C1 segment of cervical spinal cord (tissue), 14 donors: ENCODE results near the gene GALNT9.
"Not testable (repeated sequence)": the region's sequence is repeated elsewhere in the genome, so short reads cannot be mapped to it uniquely, and the experiment has no call there.

Source experiments
- DNase-seq, 14 donors: peaks; one replicate each; lab custom pipeline; 2025; lab: John Stamatoyannopoulos, UW

Gene GALNT9

GRCh38 chr12:132358241-132359225 is 29.1 kb upstream of the GALNT9 start:
- not testable (repeated sequence) for DNase-seq

- no peak for DNase-seq
These were observed 28.3 kb upstream of the GALNT9 start for GRCh38 chr12:132357623-132358186.

GRCh38 chr12:132356691-132357622 is 27.6 kb upstream of the GALNT9 start:
- DNase-seq, result peak in 2 of 14 donors; percentile 26 to 94

GRCh38 chr12:132355742-132356681 is 26.6 kb upstream of the GALNT9 start:
- DNase-seq, result no peak

- DNase-seq, result no peak
These were observed 25.7 kb upstream of the GALNT9 start for GRCh38 chr12:132354982-132355680.

- DNase-seq, result no peak
These were observed 25.0 kb upstream of the GALNT9 start for GRCh38 chr12:132354211-132354981.

GRCh38 chr12:132353811-132354210 is 24.4 kb upstream of the GALNT9 start:
- no peak for DNase-seq

GRCh38 chr12:132352896-132353800 is 23.8 kb upstream of the GALNT9 start:
- DNase-seq, result peak in 1 of 14 donors; percentile 71

GRCh38 chr12:132351751-132352495 is 22.5 kb upstream of the GALNT9 start:
- DNase-seq, result no peak

GRCh38 chr12:132349501-132350131 is 20.2 kb upstream of the GALNT9 start:
- no peak for DNase-seq

GRCh38 chr12:132348176-132348575 is 18.8 kb upstream of the GALNT9 start:
- no peak for DNase-seq

GRCh38 chr12:132347176-132347855 is 17.9 kb upstream of the GALNT9 start:
- DNase-seq, result no peak

- no peak for DNase-seq
These were observed 17.2 kb upstream of the GALNT9 start for GRCh38 chr12:132346471-132347175.

- no peak for DNase-seq
These were observed 16.3 kb upstream of the GALNT9 start for GRCh38 chr12:132345561-132346200.

GRCh38 chr12:132345126-132345525 is 15.7 kb upstream of the GALNT9 start:
- no peak for DNase-seq
